HL-60/S4 treated with phorbol 12-myristate 13-acetate at 8.2 ng/mL for 4 days and 3 days (cell line): ENCODE results near the gene OR51E1.

ENCODE experiments used
- in situ Hi-C: fragments of 300-500 bp; cut with MboI; formaldehyde crosslinking; loops from 2 replicates; pipeline ENCODE4 v1.15.0; 2022; ENCODE audit warnings: low sequenced_read_pairs

OR51E1 gene

GRCh38 chr11:4647766-4648165 lies 4.0 kb downstream of the OR51E1 start:
- in situ Hi-C loops = no loop called here

DNA sequence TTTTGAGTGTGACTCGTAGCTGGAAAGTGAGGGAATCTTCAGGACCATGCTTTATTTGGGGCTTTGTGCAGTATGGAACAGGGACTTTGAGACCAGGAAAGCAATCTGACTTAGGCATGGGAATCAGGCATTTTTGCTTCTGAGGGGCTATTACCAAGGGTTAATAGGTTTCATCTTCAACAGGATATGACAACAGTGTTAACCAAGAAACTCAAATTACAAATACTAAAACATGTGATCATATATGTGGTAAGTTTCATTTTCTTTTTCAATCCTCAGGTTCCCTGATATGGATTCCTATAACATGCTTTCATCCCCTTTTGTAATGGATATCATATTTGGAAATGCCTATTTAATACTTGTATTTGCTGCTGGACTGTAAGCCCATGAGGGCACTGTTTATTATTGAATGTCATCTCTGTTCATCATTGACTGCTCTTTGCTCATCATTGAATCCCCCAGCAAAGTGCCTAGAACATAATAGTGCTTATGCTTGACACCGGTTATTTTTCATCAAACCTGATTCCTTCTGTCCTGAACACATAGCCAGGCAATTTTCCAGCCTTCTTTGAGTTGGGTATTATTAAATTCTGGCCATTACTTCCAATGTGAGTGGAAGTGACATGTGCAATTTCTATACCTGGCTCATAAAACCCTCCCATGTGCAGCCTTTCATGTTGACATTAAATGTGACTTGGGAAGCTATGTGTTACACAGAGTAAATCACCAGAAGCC lies 11.0 kb downstream of the OR51E1 start:
- in situ Hi-C loops = no loop called here

GRCh38 chr11:4658629-4659445 lies 15.1 kb downstream of the OR51E1 start:
- in situ Hi-C loops = no loop called here

DNA sequence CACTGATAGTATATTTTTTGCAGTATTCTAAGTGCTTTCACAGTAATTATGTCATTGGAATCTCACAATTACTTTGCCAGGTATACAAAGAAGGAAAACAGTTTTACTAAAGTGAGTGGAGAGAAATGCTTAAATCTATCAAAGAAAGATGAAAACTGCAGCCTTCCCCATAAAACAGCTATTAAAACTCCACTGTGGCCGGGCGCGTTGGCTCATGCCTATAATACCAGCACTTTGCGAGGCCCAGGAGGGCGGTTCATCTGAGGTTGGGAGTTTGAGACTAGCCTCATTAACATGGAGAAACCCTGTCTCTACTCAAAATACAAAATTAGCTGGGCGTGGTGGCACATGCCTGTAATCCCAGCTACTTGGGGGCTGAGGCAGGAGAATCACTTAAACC lies 19.1 kb downstream of the OR51E1 start:
- in situ Hi-C loops = no loop called here

DNA sequence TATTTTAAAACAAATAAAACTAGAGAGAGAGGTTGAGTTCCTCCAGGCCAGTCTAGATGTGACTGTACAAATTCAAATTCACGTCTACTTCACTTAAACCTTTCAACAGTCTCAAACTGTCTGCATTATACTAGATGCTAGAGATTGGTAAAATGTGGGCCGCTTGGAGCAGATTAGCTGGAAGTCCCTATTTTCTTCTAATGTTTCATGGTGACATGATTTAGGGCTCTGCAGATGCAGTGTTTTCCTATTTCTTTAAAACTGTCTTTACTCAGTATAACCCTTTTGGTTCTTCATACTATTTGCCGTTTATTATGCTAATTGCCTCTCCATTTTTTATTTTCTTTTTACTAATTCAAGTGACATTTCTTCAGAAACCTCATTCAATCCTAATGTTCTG lies 20.4 kb downstream of the OR51E1 start:
- in situ Hi-C loops = no loop called here

DNA sequence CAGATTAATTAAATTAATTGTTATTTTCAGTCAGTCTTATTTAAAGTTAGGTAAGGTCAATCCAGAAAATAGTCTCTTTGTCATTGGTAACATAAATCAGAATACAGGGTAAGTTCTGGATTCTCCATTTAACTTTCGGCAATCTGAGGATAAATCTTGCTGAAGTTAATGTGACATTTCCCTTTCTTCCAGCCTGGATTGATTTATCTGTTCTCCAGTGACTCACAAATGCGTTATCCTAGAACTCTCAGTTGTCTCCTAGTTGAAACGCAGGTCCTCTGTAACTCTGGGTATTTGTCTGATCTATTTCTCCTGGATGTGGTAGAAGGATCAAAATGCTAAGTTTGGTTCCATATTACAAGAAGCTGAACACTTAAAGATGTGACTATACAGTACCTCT lies 21.0 kb downstream of the OR51E1 start:
- in situ Hi-C loops = no loop called here

DNA sequence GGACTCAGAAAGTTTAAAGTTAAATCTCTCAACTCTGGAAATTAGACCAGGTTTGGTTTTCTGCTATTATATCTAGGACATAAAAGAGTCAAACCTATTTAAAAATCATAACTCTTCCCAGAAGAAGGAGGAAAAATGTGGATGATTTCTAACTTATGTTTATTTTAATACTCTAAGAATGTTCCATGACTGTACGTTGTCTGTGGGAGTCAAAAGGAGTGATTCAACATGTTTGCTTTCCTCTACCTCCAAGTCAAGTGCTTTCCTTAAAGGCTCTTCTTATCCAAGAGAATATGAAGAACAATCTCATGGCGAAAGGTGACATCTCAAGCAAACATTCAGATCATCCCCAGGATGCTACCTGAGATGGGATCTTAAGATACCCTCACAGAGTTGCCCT lies 21.6 kb downstream of the OR51E1 start:
- in situ Hi-C loops = no loop called here

DNA sequence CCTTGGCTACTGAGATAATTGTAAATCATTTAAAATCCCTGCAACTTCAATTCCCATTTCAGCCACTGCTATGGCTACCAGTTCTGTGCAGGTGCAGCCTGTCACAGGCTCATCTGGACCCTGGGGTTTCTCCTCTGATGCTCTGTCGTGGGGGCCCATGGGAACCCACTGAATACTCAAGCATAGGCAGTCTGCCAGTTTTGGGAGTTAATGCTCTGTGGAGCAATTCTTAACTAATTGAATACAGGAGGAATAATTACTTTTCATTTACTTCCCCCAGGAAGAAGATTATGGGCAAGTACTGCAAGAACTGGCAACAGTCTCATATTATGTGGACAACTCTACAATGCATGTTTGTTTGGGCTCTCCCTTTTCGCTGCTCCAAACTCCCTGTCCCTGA lies 28.0 kb downstream of the OR51E1 start:
- in situ Hi-C loops = no loop called here

GRCh38 chr11:4672470-4672869 lies 28.7 kb downstream of the OR51E1 start:
- in situ Hi-C loops = no loop called here

- in situ Hi-C loops = no loop called here
Measured at GRCh38 chr11:4673781-4674180, 30.0 kb downstream of the OR51E1 start.

DNA sequence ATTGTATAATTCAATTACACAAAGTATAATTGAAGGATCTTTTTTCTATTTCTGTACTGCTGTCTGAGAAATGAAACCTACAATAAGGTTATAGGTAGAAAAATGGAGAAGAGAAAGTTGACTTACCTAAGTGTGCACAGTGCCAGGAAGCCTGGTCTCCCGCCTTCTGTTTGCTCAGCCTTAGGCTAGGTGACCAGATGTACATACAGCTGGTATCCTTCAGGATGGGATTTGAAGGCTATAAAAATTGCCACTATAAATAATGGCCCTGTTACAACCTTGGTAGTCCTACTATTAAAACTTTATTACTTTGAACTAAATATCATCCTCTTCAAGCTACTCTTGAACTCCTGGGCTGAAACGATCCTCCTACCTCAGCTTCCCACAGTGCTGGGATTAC lies 34.2 kb downstream of the OR51E1 start:
- in situ Hi-C loops = no loop called here

- in situ Hi-C loops = no loop called here
Measured at GRCh38 chr11:4680341-4680740, 36.6 kb downstream of the OR51E1 start.

DNA sequence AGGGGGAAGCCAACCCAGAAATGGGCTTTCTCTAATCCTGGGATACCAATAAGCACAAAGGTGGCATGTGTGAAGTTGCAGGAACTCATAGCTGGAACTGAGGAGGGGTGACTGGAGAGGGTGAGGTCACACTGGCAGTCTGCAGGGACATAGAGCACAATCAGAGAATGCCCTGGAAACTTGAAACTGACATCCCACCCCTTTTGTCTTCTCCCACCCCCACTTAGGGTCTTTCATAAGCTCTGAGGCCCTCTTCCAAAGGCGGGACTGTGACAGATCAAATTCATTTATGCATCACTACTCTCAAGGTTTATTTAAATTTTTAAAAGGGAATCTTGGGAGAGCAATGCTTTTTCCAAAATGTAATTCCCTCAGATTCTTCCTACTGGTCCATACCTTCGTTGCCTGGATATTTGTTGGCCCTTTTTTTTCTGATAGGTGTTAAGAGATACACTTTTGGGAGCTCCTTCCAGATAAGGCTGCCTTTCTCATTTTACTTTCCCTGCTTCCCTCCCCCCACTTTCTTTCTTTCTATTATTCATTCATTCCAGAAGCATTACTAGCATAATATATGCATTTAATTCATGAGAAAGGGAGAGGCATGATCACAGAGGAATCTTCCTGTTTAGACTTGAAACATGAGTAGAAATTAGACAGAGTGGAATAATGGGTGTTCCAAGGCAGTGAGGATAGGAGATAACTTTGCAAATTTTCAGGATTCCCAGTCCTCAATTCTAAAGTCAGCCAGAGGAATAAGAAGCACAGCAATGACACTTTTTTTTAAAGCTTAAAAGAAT lies 39.0 kb downstream of the OR51E1 start:
- in situ Hi-C loops = no loop called here

DNA sequence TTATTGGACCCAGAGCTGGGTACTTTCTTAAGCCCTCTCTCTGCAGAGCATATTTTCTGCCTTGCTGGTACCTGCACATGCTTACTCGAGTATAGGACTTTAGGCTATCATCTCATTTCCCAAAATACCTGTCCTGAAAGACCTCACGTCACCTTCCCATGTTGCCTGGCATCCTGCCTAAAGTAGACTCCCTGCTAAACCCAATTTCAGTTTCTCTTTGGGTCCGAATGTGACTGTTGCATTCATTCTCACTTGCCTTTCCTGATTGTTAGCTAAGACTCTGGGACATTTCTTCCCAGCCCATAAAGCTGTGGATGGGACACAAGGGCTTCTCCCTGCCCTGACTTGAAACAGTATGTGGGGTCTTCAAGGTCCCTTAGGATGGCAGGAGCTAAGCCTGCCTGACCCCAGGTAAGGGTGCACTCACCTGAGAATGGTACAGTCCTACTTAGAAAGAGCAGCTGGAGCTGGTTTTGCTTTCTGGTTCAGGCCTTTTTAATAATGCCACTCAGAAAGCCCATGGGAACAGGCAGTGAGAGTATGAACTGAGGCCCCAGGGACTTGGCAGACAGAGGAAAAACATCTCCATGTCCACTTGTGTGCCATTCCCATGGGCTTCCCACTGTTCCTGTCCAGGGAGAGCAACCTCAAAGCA lies 41.0 kb downstream of the OR51E1 start:
- in situ Hi-C loops = no loop called here

GRCh38 chr11:4695442-4695841 lies 51.7 kb downstream of the OR51E1 start:
- in situ Hi-C loops = no loop called here

GRCh38 chr11:4697585-4697984 lies 53.8 kb downstream of the OR51E1 start, which contains the start of gene OR51E2:
Gene OR51E2, minus strand, starts transcription at chr11:4697853. Its CDS starts 15,142 bp downstream, at chr11:4682711.
- in situ Hi-C loops = no loop called here

DNA sequence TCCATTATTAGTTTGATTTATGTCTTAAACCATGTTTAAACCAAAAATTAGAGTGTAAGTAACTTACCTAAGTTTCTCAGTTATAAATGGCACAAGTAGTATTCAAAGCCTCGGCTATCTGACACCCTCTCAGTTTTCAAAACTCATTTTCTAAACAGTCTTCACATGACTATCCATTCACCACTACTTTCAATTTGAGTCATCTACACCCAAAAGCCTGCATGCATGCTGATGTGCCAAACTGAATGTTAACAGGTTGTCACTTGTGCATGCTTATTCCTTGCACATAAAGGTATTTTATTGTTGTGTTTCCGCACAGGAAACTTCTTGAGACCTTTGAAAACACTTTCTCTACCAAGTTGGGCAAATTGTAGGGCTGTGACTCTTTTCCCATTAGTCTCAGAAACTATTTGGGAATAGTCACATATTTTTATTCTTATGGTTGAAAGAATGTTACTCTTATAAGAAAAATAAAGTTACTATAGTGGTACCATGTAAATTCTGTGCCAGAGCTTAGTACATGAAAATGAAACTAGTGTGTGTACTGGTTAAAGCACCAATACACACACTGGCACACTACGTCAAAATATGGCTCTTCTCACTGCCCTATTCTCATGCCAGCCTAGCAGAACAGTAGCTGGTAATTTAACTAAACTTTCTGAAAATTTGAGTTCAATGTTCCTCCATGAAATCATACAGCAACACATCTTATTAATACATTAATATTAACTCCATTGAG lies 56.1 kb downstream of the OR51E1 start:
- in situ Hi-C loops = no loop called here

- in situ Hi-C loops = no loop called here
Measured at GRCh38 chr11:4700436-4700820, 56.6 kb downstream of the OR51E1 start.

GRCh38 chr11:4704054-4704789 lies 60.4 kb downstream of the OR51E1 start, which contains the start of gene MMP26:
Gene MMP26, plus strand, starts transcription at chr11:4704784.
- in situ Hi-C loops = no loop called here
